ENCODE results near the gene WWOX. TPM values are rescaled to one million over a fixed set of nuclear protein-coding genes. Genes with fewer than 3 reads are reported as not detected.

WWOX gene
- total RNA-seq, 1 experiment from 2014 or later, result 79.9 TPM

- BruUV-seq (replicated peaks), result no TSS peak
- Histone ChIP-seq H3K9me3 (ENCODE audit: low read depth, low read length, poor library complexity, severe bottlenecking) (no peaks in the 10 kb centered on the region), H3K27ac (ENCODE audit: low read depth, low read length, poor library complexity, severe bottlenecking) (no peak overlapping the region), H3K4me3 (ENCODE audit: low read depth, low read length, poor library complexity, severe bottlenecking) (no peak overlapping the region), H3K27me3 (replicated peaks; ENCODE audit: insufficient read depth, low read depth, low read length, poor library complexity) (no peaks in the 10 kb centered on the region), H3K4me1 (ENCODE audit: insufficient read depth, low read length, poor library complexity, severe bottlenecking) (no peaks in the 10 kb centered on the region), H3K36me3 (ENCODE audit: insufficient read depth, low read length, poor library complexity, severe bottlenecking) (no peaks in the 10 kb centered on the region)
- ChIA-PET CTCF (no interaction called here), POLR2A (ENCODE audit: low non-redundant PET) (no interaction called here)
- no peak for TF ChIP-seq CTCF (conservative IDR thresholded peaks at IDR 0.05; ENCODE audit: low read depth, low read length)
- no peak for TF ChIP-seq EZH2 (IDR thresholded peaks at IDR 0.05; ENCODE audit: borderline replicate concordance, low read depth, low read length, poor library complexity, severe bottlenecking)
- intact Hi-C loops (cut with micrococcal nuclease; ENCODE audit: unreplicated experiment), result no loop called here
- no peak for DNase-seq (ENCODE audit: low spot score)
Measured at GRCh38 chr16:79011282-79011681, 911.8 kb downstream of the WWOX start.

- TF ChIP-seq EZH2 (IDR thresholded peaks at IDR 0.05; ENCODE audit: borderline replicate concordance, low read depth, low read length, poor library complexity, severe bottlenecking) (no peak), CTCF (conservative IDR thresholded peaks at IDR 0.05; ENCODE audit: low read depth, low read length) (no peak)
- no peak for DNase-seq (ENCODE audit: low spot score)
- CTCF ChIA-PET, result no interaction called here
- H3K27ac ChIP-seq (ENCODE audit: low read depth, low read length, poor library complexity, severe bottlenecking), result no peak overlapping the region
- H3K4me3 ChIP-seq (ENCODE audit: low read depth, low read length, poor library complexity, severe bottlenecking), result no peak overlapping the region
- intact Hi-C loops (cut with micrococcal nuclease; ENCODE audit: unreplicated experiment), result no loop called here
- no peaks in the 10 kb centered on the region for H3K9me3 ChIP-seq (ENCODE audit: low read depth, low read length, poor library complexity, severe bottlenecking)
- BruUV-seq (replicated peaks), result no TSS peak
- POLR2A ChIA-PET (ENCODE audit: low non-redundant PET), result no interaction called here
- no peaks in the 10 kb centered on the region for H3K36me3 ChIP-seq (ENCODE audit: insufficient read depth, low read length, poor library complexity, severe bottlenecking)
- H3K27me3 ChIP-seq (replicated peaks; ENCODE audit: insufficient read depth, low read depth, low read length, poor library complexity), result no peaks in the 10 kb centered on the region
- H3K4me1 ChIP-seq (ENCODE audit: insufficient read depth, low read length, poor library complexity, severe bottlenecking), result no peaks in the 10 kb centered on the region
Measured at GRCh38 chr16:79012671-79013434, 913.4 kb downstream of the WWOX start.

DNA sequence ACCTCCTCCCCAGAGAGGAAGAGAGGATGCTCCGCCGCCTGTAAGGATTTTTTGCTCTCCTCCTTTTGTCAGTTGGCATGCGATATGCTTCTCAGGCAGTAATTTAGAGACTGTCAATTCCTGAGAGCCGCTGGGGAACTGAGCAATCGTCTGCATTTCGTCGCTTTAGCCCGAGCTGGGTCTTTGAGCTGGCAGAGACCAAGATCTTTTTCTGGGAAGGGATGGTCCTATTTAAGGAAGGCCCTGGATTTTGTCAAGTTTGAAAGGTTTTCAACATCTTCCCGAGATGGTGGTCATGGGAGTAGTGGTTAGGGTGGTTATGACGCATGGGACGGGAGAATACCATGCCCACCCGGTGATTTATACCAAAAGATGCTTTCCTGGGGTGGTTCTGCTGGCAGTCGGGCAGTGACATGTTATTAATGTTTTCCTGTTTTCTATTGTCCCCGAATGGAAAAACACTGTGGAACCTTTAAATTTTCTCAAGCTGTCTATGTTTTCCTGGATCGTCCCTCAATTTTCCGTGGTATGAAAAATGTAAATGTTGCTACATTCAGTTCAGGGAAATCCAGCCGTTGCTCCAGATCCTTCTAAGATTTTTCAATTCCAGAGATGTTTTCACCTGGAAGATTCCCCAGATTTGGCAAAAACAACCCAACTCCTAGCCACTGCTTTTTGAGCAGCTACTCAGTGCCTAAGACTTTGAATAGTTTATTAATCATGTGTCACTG, 914.6 kb downstream of the WWOX start:
- intact Hi-C loops (cut with micrococcal nuclease; ENCODE audit: unreplicated experiment), result no loop called here
- CTCF ChIA-PET, result no interaction called here
- no peak overlapping the region for H3K27ac ChIP-seq (ENCODE audit: low read depth, low read length, poor library complexity, severe bottlenecking)
- POLR2A ChIA-PET (ENCODE audit: low non-redundant PET), result no interaction called here
- H3K36me3 ChIP-seq (ENCODE audit: insufficient read depth, low read length, poor library complexity, severe bottlenecking), result no peaks in the 10 kb centered on the region
- DNase-seq (ENCODE audit: low spot score), result no peak
- TF ChIP-seq EZH2 (IDR thresholded peaks at IDR 0.05; ENCODE audit: borderline replicate concordance, low read depth, low read length, poor library complexity, severe bottlenecking), result no peak
- no peak for TF ChIP-seq CTCF (conservative IDR thresholded peaks at IDR 0.05; ENCODE audit: low read depth, low read length)
- no peak overlapping the region for H3K4me3 ChIP-seq (ENCODE audit: low read depth, low read length, poor library complexity, severe bottlenecking)
- H3K27me3 ChIP-seq (replicated peaks; ENCODE audit: insufficient read depth, low read depth, low read length, poor library complexity), result no peaks in the 10 kb centered on the region
- BruUV-seq (replicated peaks), result no TSS peak
- H3K9me3 ChIP-seq (ENCODE audit: low read depth, low read length, poor library complexity, severe bottlenecking), result no peaks in the 10 kb centered on the region
- H3K4me1 ChIP-seq (ENCODE audit: insufficient read depth, low read length, poor library complexity, severe bottlenecking), result no peaks in the 10 kb centered on the region

Measured in A673 (cell line).